A549 (cell line): ENCODE results near the gene FOSL2. TPM values are rescaled to one million over a fixed set of nuclear protein-coding genes. Genes with fewer than 3 reads are reported as not detected.

ENCODE experiments used
- ATAC-seq, 2 experiments: fragments of 200-7000 bp in 1 of 2; fragments of >200 bp in 1 of 2; cut with Nextera tagmentation in 1 of 2; cut with Tn5 transposase in 1 of 2; 3 replicates each; pipeline versions ENCODE4 v1.8.0 to v1.9.1; 2018 to 2020; ENCODE audit warnings: mild to moderate bottlenecking in 1 of 2, moderate library complexity in 1 of 2
- CTCF ChIA-PET: fragments of 300-600 bp; sonication (Branson Sonifier 250); formaldehyde crosslinking; extraction: SDS; loops from one replicate; lab custom pipeline; 2021; ENCODE audit warnings: antibody characterized with exemption, inconsistent platforms; lab: Yijun Ruan, JAX
- POLR2A ChIA-PET: fragments of 350-600 bp; formaldehyde crosslinking; extraction: SDS; loops from one replicate; lab custom pipeline; 2021; ENCODE audit warnings: antibody characterized with exemption, inconsistent platforms; lab: Yijun Ruan, JAX
- DNase-seq, 2 experiments: peaks; one replicate each; pipeline versions ENCODE4 v3.0.0 to v3.0.0-alpha.2; 2011 to 2016; ENCODE audit warnings: low read depth in 1 of 2, low spot score in 1 of 2
- FAIRE-seq: peaks from 2 replicates; lab custom pipeline; 2011; peaks lifted over from hg19 to GRCh38; lab: Jason Lieb, UNC
- H3K27ac ChIP-seq, 2 experiments: fragments of >200 bp; sonication (Bioruptor Twin); formaldehyde crosslinking; 3 replicates each; pipeline ENCODE4 v1.5.1; 2016 to 2017
- H3K4me1 ChIP-seq: fragments of >200 bp; sonication (Bioruptor Twin); formaldehyde crosslinking; 3 replicates; pipeline ENCODE4 v1.6.1; 2016
- H3K4me2 ChIP-seq: fragments of >200 bp; sonication (Bioruptor Twin); formaldehyde crosslinking; 3 replicates; pipeline ENCODE4 v1.6.1; 2016
- H3K4me3 ChIP-seq: fragments of >200 bp; sonication (Bioruptor Twin); formaldehyde crosslinking; 3 replicates; pipeline ENCODE4 v1.5.1; 2016
- H3K9me3 ChIP-seq: fragments of >200 bp; sonication (Bioruptor Twin); formaldehyde crosslinking; 3 replicates; pipeline ENCODE4 v1.6.1; 2016
- ATOH8 ChIP-seq: fragments of 250-450 bp; sonication (Bioruptor Pico); IDR thresholded peaks from 2 replicates; pipeline ENCODE4 v1.5.0; 2020; ENCODE audit warnings: low read depth, mild to moderate bottlenecking, moderate library complexity
- CEBPB ChIP-seq, 2 experiments: fragments of >200 bp in 1 of 2; sonication (Bioruptor Twin) in 1 of 2; formaldehyde crosslinking in 1 of 2; IDR thresholded peaks; 2 replicates each; pipeline ENCODE4 v1.6.1; 2012 to 2016
- CHD2 ChIP-seq: fragments of 150-350 bp; IDR thresholded peaks from 2 replicates; pipeline ENCODE4 v1.6.1; 2014; ENCODE audit warnings: low read length; ENCODE audit not compliant: partially characterized antibody
- CTCF ChIP-seq: fragments of >200 bp; sonication (Bioruptor Twin); formaldehyde crosslinking; IDR thresholded peaks from 3 replicates; pipeline ENCODE4 v1.5.1; 2016
- EP300 ChIP-seq, 2 experiments: fragments of >200 bp; sonication (Bioruptor Twin); formaldehyde crosslinking; IDR thresholded peaks; 2 replicates in 1 of 2; 3 replicates in 1 of 2; pipeline ENCODE4 v1.6.1; 2016 to 2017
- ESRRA ChIP-seq: fragments of 150-350 bp; IDR thresholded peaks from 2 replicates; pipeline ENCODE4 v1.6.1; 2014; ENCODE audit warnings: mild to moderate bottlenecking, low read length, borderline replicate concordance
- FOSB ChIP-seq: fragments of 250-450 bp; sonication (Bioruptor Pico); IDR thresholded peaks from 2 replicates; pipeline ENCODE4 v1.5.0; 2020; ENCODE audit warnings: mild to moderate bottlenecking, moderate library complexity
- FOSL2 ChIP-seq, 2 experiments: fragments of 450-650 bp in 1 of 2; fragments of >200 bp in 1 of 2; sonication (Bioruptor Twin) in 1 of 2; formaldehyde crosslinking; IDR thresholded peaks; 2 replicates each; pipeline versions ENCODE4 v1.5.0 to v1.6.1; 2016 to 2020; ENCODE audit warnings: mild to moderate bottlenecking in 1 of 2, moderate library complexity in 1 of 2
- FOXS1 ChIP-seq: fragments of 250-450 bp; sonication (Bioruptor Pico); IDR thresholded peaks from 2 replicates; pipeline ENCODE4 v1.5.0; 2020; ENCODE audit warnings: mild to moderate bottlenecking, moderate library complexity
- HDAC2 ChIP-seq: fragments of 200-600 bp; sonication (generic); IDR thresholded peaks from 2 replicates; pipeline ENCODE4 v1.6.1; 2016
- HEYL ChIP-seq: fragments of 250-450 bp; sonication (Bioruptor Pico); IDR thresholded peaks from 2 replicates; pipeline ENCODE4 v1.8.0; 2021; ENCODE audit warnings: mild to moderate bottlenecking, moderate library complexity
- HMGXB4 ChIP-seq: fragments of 250-450 bp; sonication (Bioruptor Pico); IDR thresholded peaks from 2 replicates; pipeline ENCODE4 v1.5.0; 2021; ENCODE audit warnings: mild to moderate bottlenecking, moderate library complexity, borderline replicate concordance
- HOXA7 ChIP-seq: fragments of 250-450 bp; sonication (Bioruptor Pico); IDR thresholded peaks from 2 replicates; pipeline ENCODE4 v1.5.0; 2020; ENCODE audit warnings: mild to moderate bottlenecking, moderate library complexity
- HOXB5 ChIP-seq: fragments of 250-450 bp; sonication (Bioruptor Pico); IDR thresholded peaks from 2 replicates; pipeline ENCODE4 v1.5.0; 2020; ENCODE audit warnings: mild to moderate bottlenecking, moderate library complexity
- JUNB ChIP-seq: fragments of >200 bp; sonication (Bioruptor Twin); formaldehyde crosslinking; IDR thresholded peaks from 2 replicates; pipeline ENCODE4 v1.6.1; 2016
- KDM1A ChIP-seq: fragments of 200-600 bp; sonication (generic); IDR thresholded peaks from 2 replicates; pipeline ENCODE4 v1.6.1; 2016; ENCODE audit warnings: low read depth, mild to moderate bottlenecking
- MAFK ChIP-seq: fragments of 450-650 bp; IDR thresholded peaks from 2 replicates; pipeline ENCODE4 v1.6.1; 2014; ENCODE audit not compliant: partially characterized antibody
- MAZ ChIP-seq: fragments of 150-350 bp; IDR thresholded peaks from 2 replicates; pipeline ENCODE4 v1.6.1; 2014; ENCODE audit warnings: antibody characterized with exemption, low read depth, low read length, borderline replicate concordance
- NFE2L2 ChIP-seq: fragments of 150-350 bp; conservative IDR thresholded peaks from 2 replicates; pipeline ENCODE4 v1.6.1; 2014; ENCODE audit warnings: low read length
- NPAS2 ChIP-seq: fragments of 250-450 bp; sonication (Bioruptor Pico); IDR thresholded peaks from 2 replicates; pipeline ENCODE4 v1.8.0; 2022; ENCODE audit warnings: mild to moderate bottlenecking, moderate library complexity, borderline replicate concordance
- PBX3 ChIP-seq: IDR thresholded peaks from 2 replicates; pipeline ENCODE4 v1.6.1; 2012
- RAD21 ChIP-seq, 2 experiments: fragments of >200 bp in 1 of 2; sonication (Bioruptor Twin) in 1 of 2; formaldehyde crosslinking in 1 of 2; IDR thresholded peaks in 1 of 2; conservative IDR thresholded peaks in 1 of 2; 2 replicates in 1 of 2; 3 replicates in 1 of 2; pipeline ENCODE4 v1.6.1; 2012 to 2018; ENCODE audit warnings: inconsistent platforms in 1 of 2
- RARB ChIP-seq: fragments of 250-450 bp; sonication (Bioruptor Pico); IDR thresholded peaks from 2 replicates; pipeline ENCODE4 v1.8.0; 2021; ENCODE audit warnings: mild to moderate bottlenecking, moderate library complexity
- RFX5 ChIP-seq: fragments of 450-650 bp; IDR thresholded peaks from 2 replicates; pipeline ENCODE4 v1.7.1; 2014; ENCODE audit warnings: antibody characterized with exemption, mild to moderate bottlenecking, moderate library complexity
- RNF2 ChIP-seq: fragments of 200-600 bp; sonication (generic); IDR thresholded peaks from 2 replicates; pipeline ENCODE4 v1.6.1; 2016; ENCODE audit warnings: low read depth, mild to moderate bottlenecking, antibody characterized with exemption, moderate library complexity, borderline replicate concordance
- TFCP2L1 ChIP-seq: fragments of 250-450 bp; sonication (Bioruptor Pico); IDR thresholded peaks from 2 replicates; pipeline ENCODE4 v1.5.0; 2021; ENCODE audit warnings: mild to moderate bottlenecking
- ZFP36 ChIP-seq: fragments of 450-650 bp; IDR thresholded peaks from 2 replicates; pipeline ENCODE4 v1.6.1; 2014; ENCODE audit warnings: borderline replicate concordance; ENCODE audit not compliant: partially characterized antibody
- ZNF302 ChIP-seq: fragments of 250-450 bp; sonication (Bioruptor Pico); IDR thresholded peaks from 2 replicates; pipeline ENCODE4 v1.9.0; 2021; ENCODE audit warnings: inconsistent platforms, mild to moderate bottlenecking, moderate library complexity
- ZSCAN20 ChIP-seq: fragments of 250-450 bp; sonication (Bioruptor Pico); IDR thresholded peaks from 2 replicates; pipeline ENCODE4 v1.8.0; 2022; ENCODE audit warnings: mild to moderate bottlenecking, moderate library complexity
- WGBS: methylation state at CpG from one replicate; pipeline ENCODE4 v1.1.6; 2017; ENCODE audit errors: missing lambda C conversion rate; 5-methylcytosine and 5-hydroxymethylcytosine counted together
- polyA plus RNA-seq, 4 experiments: library from polyadenylated mRNA; depleted of rRNA in 3 of 4; stranded (reverse); fragments of >200 nt; fragmentation: RNase III in 1 of 4; extraction: RNeasy Plus Mini Kit Qiagen cat#74134 plus additional on column Dnase treatment in 1 of 4; gene quantifications; 2 replicates in 3 of 4; 3 replicates in 1 of 4; pipeline ENCODE4 v1.2.3, GENCODE V29; 2011 to 2017

Gene FOSL2
- polyA plus RNA-seq, 2 of the 4 experiments (the other 2 are of a cell fraction): 45.7 to 73.4 TPM

- ATAC-seq: no peak
- TF ChIP-seq ZSCAN20: no peak
- TF ChIP-seq EP300 (IDR thresholded peaks at IDR 0.05): peak in 1 of 2 experiments; percentile 23; a peak in 1 of 5 replicates
- TF ChIP-seq ESRRA: no peak
- no peak for TF ChIP-seq NFE2L2
- peak; percentile 31 to 58; a peak in 2 of 4 replicates for TF ChIP-seq CEBPB (IDR thresholded peaks at IDR 0.05)
- no peak for TF ChIP-seq TFCP2L1 (CRISPR knock-in tag)
- no peak for TF ChIP-seq HMGXB4 (CRISPR knock-in tag)
- TF ChIP-seq PBX3: no peak
- no peak for TF ChIP-seq HOXA7 (CRISPR knock-in tag)
- TF ChIP-seq ZNF302 (CRISPR knock-in tag): no peak
- peak; percentile 43; the same call in 1 of the 2 replicates for TF ChIP-seq FOSL2 (IDR thresholded peaks at IDR 0.05)
- peak; percentile 61 for TF ChIP-seq FOSL2 (CRISPR knock-in tag; IDR thresholded peaks at IDR 0.05)
- TF ChIP-seq FOXS1 (CRISPR knock-in tag): no peak
- TF ChIP-seq JUNB: peak; percentile 51; the same call in 1 of the 2 replicates
- TF ChIP-seq ATOH8 (CRISPR knock-in tag): no peak
- Histone ChIP-seq H3K27ac (peak overlapping the region; percentile 70 to 87), H3K9me3 (no peaks in the 10 kb centered on the region), H3K4me3 (no peak overlapping the region), H3K4me2 (peak overlapping the region; percentile 44), H3K4me1 (peaks cover 74% of the 10 kb centered on the region)
- DNase-seq: peak in 1 of 2 experiments; percentile 41
- FAIRE-seq: no peak
- 57% methylated on average over 8 of the region's 8 CpGs for WGBS
- ChIA-PET CTCF (interaction anchor here (0.8 to 2.9 kb wide), 5 partner anchors 11 to 744 kb away, joined by 3 to 10 read pairs (median 4); no protein-coding TSS in a partner anchor), POLR2A (no interaction called here)
Measured at GRCh38 chr2:28447943-28448792, 55.5 kb downstream of the FOSL2 start.

- Histone ChIP-seq H3K27ac (peak overlapping the region; percentile 70 to 87), H3K4me1 (peaks cover 74% of the 10 kb centered on the region), H3K4me3 (no peak overlapping the region), H3K9me3 (no peaks in the 10 kb centered on the region), H3K4me2 (peak overlapping the region; percentile 44)
- TF ChIP-seq HEYL (CRISPR knock-in tag) (no peak), CTCF (no peak), EP300 (IDR thresholded peaks at IDR 0.05) (no peak), NFE2L2 (no peak), MAZ (no peak), JUNB (no peak), CEBPB (IDR thresholded peaks at IDR 0.05) (no peak), RAD21 (conservative IDR thresholded peaks at IDR 0.05 in 1 of 2, IDR thresholded peaks at IDR 0.05 in 1 of 2) (no peak), RARB (CRISPR knock-in tag) (no peak), KDM1A (no peak), FOSB (CRISPR knock-in tag) (no peak), ESRRA (no peak), CHD2 (no peak), ZFP36 (no peak), MAFK (no peak), HDAC2 (no peak), NPAS2 (CRISPR knock-in tag) (no peak), HOXB5 (CRISPR knock-in tag) (no peak), RFX5 (no peak), RNF2 (no peak)
- POLR2A ChIA-PET: no interaction called here
- CTCF ChIA-PET: interaction anchor here (0.8 to 2.9 kb wide), 4 partner anchors 12 to 765 kb away, joined by 3 to 10 read pairs (median 6); no protein-coding TSS in a partner anchor
- WGBS: 94% methylated on average over 3 of the region's 3 CpGs
- FAIRE-seq: no peak
- ATAC-seq: no peak
- DNase-seq: no peak
Measured at GRCh38 chr2:28448793-28449100, 56.1 kb downstream of the FOSL2 start.
